H1 (cell line): ENCODE results near the gene POU6F2. TPM values are rescaled to one million over a fixed set of nuclear protein-coding genes. Genes with fewer than 3 reads are reported as not detected.

Experiments used
- CTCF ChIA-PET: fragments of 300-600 bp; sonication (Branson Sonifier 250); formaldehyde crosslinking; loops from one replicate; lab custom pipeline; 2021; ENCODE audit not compliant: partially characterized antibody; lab: Charles Lee
- POLR2A ChIA-PET: fragments of 300-600 bp; sonication (Branson Sonifier 250); formaldehyde crosslinking; loops from one replicate; lab custom pipeline; 2021; ENCODE audit warnings: inconsistent platforms; ENCODE audit not compliant: partially characterized antibody; lab: Charles Lee
- DNase-seq, 2 experiments: peaks; one replicate each; pipeline versions ENCODE4 v3.0.0 to v3.0.0-alpha.2; 2010 to 2022; ENCODE audit warnings: low spot score in 2 of 2, low read depth in 1 of 2, mixed read lengths in 1 of 2
- FAIRE-seq: peaks from 2 replicates; lab custom pipeline; 2011; peaks lifted over from hg19 to GRCh38; lab: Jason Lieb, UNC
- H2AFZ ChIP-seq: 2 replicates; pipeline ENCODE4 v1.8.1; 2012; ENCODE audit warnings: low read length, inconsistent platforms
- H2AK5ac ChIP-seq: 2 replicates; pipeline ENCODE4 v1.6.1; 2013; ENCODE audit warnings: low read depth, low read length
- H2BK120ac ChIP-seq: replicated peaks from 2 replicates; pipeline ENCODE3; 2013; ENCODE audit warnings: low read depth, low read length, inconsistent platforms
- H2BK12ac ChIP-seq: 2 replicates; pipeline ENCODE4 v1.6.1; 2013; ENCODE audit warnings: low read depth, low read length
- H2BK15ac ChIP-seq: 2 replicates; pipeline ENCODE4 v1.6.1; 2013; ENCODE audit warnings: low read length
- H2BK20ac ChIP-seq: 2 replicates; pipeline ENCODE4 v1.6.1; 2013; ENCODE audit warnings: low read length
- H2BK5ac ChIP-seq: 2 replicates; pipeline ENCODE4 v1.6.1; 2013; ENCODE audit warnings: low read depth, low read length
- H3K14ac ChIP-seq: 2 replicates; pipeline ENCODE4 v1.6.1; 2013; ENCODE audit warnings: inconsistent platforms; ENCODE audit not compliant: insufficient read length
- H3K18ac ChIP-seq: 2 replicates; pipeline ENCODE4 v1.6.1; 2013; ENCODE audit warnings: low read length; ENCODE audit errors: extremely low read depth
- H3K23ac ChIP-seq: 2 replicates; pipeline ENCODE4 v1.6.1; 2013; ENCODE audit warnings: inconsistent platforms; ENCODE audit not compliant: insufficient read length
- H3K23me2 ChIP-seq: 2 replicates; pipeline ENCODE4 v1.6.1; 2013; ENCODE audit warnings: low read depth, low read length
- H3K27ac ChIP-seq: 2 replicates; pipeline ENCODE4 v1.6.1; 2011; ENCODE audit warnings: low read depth, low read length, inconsistent platforms
- H3K27me3 ChIP-seq, 4 experiments: replicated peaks in 1 of 4; 1 replicate in 1 of 4; 2 replicates in 3 of 4; pipeline versions ENCODE4 v1.6.1 to v1.8.1; 2011 to 2013; ENCODE audit warnings: low read length in 3 of 4, mild to moderate bottlenecking in 3 of 4, inconsistent platforms in 2 of 4, mixed read lengths in 2 of 4, moderate library complexity in 1 of 4; ENCODE audit not compliant: control insufficient read depth in 3 of 4, insufficient read depth in 3 of 4; ENCODE audit errors: extremely low read depth in 1 of 4
- H3K36me3 ChIP-seq, 4 experiments: 2 replicates each; pipeline versions ENCODE4 v1.6.1 to v1.8.1; 2011 to 2013; ENCODE audit warnings: mild to moderate bottlenecking in 4 of 4, low read length in 3 of 4, moderate library complexity in 2 of 4, control low read depth in 1 of 4, inconsistent platforms in 1 of 4; ENCODE audit not compliant: insufficient read depth in 4 of 4, control insufficient read depth in 2 of 4
- H3K4ac ChIP-seq: replicated peaks from 2 replicates; pipeline ENCODE3; 2013; ENCODE audit warnings: low read length, low read depth, mixed read lengths, inconsistent platforms; ENCODE audit not compliant: insufficient read length
- H3K4me1 ChIP-seq, 4 experiments: replicated peaks in 1 of 4; 1 replicate in 1 of 4; 2 replicates in 3 of 4; pipeline versions ENCODE4 v1.6.1 to v1.8.1; 2011 to 2013; ENCODE audit warnings: low read length in 3 of 4, inconsistent platforms in 2 of 4, mixed read lengths in 1 of 4; ENCODE audit not compliant: insufficient read depth in 4 of 4, control insufficient read depth in 3 of 4
- H3K4me2 ChIP-seq, 2 experiments: 2 replicates each; pipeline versions ENCODE4 v1.6.1 to v1.8.1; 2011 to 2013; ENCODE audit warnings: low read depth in 2 of 2, low read length in 2 of 2, control low read depth in 1 of 2, inconsistent platforms in 1 of 2, mild to moderate bottlenecking in 1 of 2; ENCODE audit not compliant: insufficient read depth in 1 of 2
- H3K4me3 ChIP-seq, 4 experiments: fragments of 200-600, 300-600 bp in 1 of 4; sonication (generic), shearing (Covaris generic), sonication (Bioruptor Twin) in 1 of 4; 2 replicates each; pipeline versions ENCODE4 v1.5.1 to v1.8.1; 2011 to 2016; ENCODE audit warnings: low read length in 4 of 4, low read depth in 3 of 4, control low read depth in 2 of 4, inconsistent platforms in 2 of 4, mild to moderate bottlenecking in 2 of 4, mixed read lengths in 1 of 4, moderate library complexity in 1 of 4; ENCODE audit not compliant: insufficient read depth in 2 of 4; ENCODE audit errors: extremely low read depth in 1 of 4
- H3K56ac ChIP-seq: replicated peaks from 2 replicates; pipeline ENCODE3; 2013; ENCODE audit warnings: low read depth, mild to moderate bottlenecking, mixed read lengths, low read length, inconsistent platforms; ENCODE audit not compliant: insufficient read length
- H3K79me1 ChIP-seq: 2 replicates; pipeline ENCODE4 v1.6.1; 2013; ENCODE audit warnings: low read depth, low read length, control low read depth
- H3K79me2 ChIP-seq, 2 experiments: 2 replicates each; pipeline versions ENCODE4 v1.6.1 to v1.8.1; 2012 to 2013; ENCODE audit warnings: low read length in 2 of 2, mild to moderate bottlenecking in 2 of 2, inconsistent platforms in 1 of 2; ENCODE audit not compliant: insufficient read depth in 2 of 2, control insufficient read depth in 1 of 2
- H3K9ac ChIP-seq, 4 experiments: replicated peaks in 1 of 4; 1 replicate in 1 of 4; 2 replicates in 3 of 4; pipeline versions ENCODE4 v1.6.1 to v1.8.1; 2011 to 2013; ENCODE audit warnings: low read depth in 3 of 4, low read length in 3 of 4, control low read depth in 2 of 4, mild to moderate bottlenecking in 2 of 4, moderate library complexity in 2 of 4, inconsistent platforms in 1 of 4; ENCODE audit errors: extremely low read depth in 1 of 4
- H3K9me3 ChIP-seq, 2 experiments: 2 replicates each; pipeline versions ENCODE4 v1.6.1 to v1.8.1; 2012 to 2013; ENCODE audit warnings: mild to moderate bottlenecking in 2 of 2, moderate library complexity in 2 of 2, control low read depth in 1 of 2, inconsistent platforms in 1 of 2, low read depth in 1 of 2, low read length in 1 of 2, mixed read lengths in 1 of 2; ENCODE audit not compliant: insufficient read depth in 2 of 2
- H4K20me1 ChIP-seq, 2 experiments: replicated peaks in 1 of 2; 2 replicates each; pipeline versions ENCODE3 to v1.8.1; 2011 to 2013; ENCODE audit warnings: inconsistent platforms in 2 of 2, low read length in 2 of 2, mild to moderate bottlenecking in 1 of 2; ENCODE audit not compliant: insufficient read depth in 2 of 2, control insufficient read depth in 1 of 2
- H4K5ac ChIP-seq: 2 replicates; pipeline ENCODE4 v1.6.1; 2013; ENCODE audit warnings: low read length, low read depth, mixed read lengths, inconsistent platforms; ENCODE audit not compliant: insufficient read length
- H4K8ac ChIP-seq: 2 replicates; pipeline ENCODE4 v1.8.0; 2013; ENCODE audit warnings: mild to moderate bottlenecking, moderate library complexity, low read length, inconsistent platforms; ENCODE audit not compliant: insufficient read depth; ENCODE audit errors: extremely low read depth
- H4K91ac ChIP-seq: replicated peaks from 2 replicates; pipeline ENCODE3; 2013; ENCODE audit warnings: low read length, mixed read lengths, inconsistent platforms; ENCODE audit not compliant: insufficient read length
- GTF2F1 ChIP-seq: IDR thresholded peaks from 2 replicates; pipeline ENCODE4 v1.6.1; 2012; ENCODE audit warnings: low read depth, low read length, improper control_type of control experiment, borderline replicate concordance
- NRF1 ChIP-seq: IDR thresholded peaks from 2 replicates; pipeline ENCODE4 v1.6.1; 2011; ENCODE audit warnings: mild to moderate bottlenecking, low read depth, low read length, improper control_type of control experiment
- WGBS, 2 experiments: shearing (Covaris generic) in 1 of 2; methylation state at CpG; one replicate each; pipeline versions ENCODE4 v1.1.6 to v1.1.7; 2013 to 2015; ENCODE audit warnings: low lambda C conversion rate in 2 of 2, mixed read lengths in 2 of 2, inconsistent platforms in 1 of 2, low coverage in 1 of 2, missing lambda C conversion rate in 1 of 2; ENCODE audit not compliant: insufficient replicate concordance in 2 of 2, insufficient coverage in 1 of 2, insufficient read length in 1 of 2; ENCODE audit errors: extremely low coverage in 1 of 2, missing lambda C conversion rate in 1 of 2; 5-methylcytosine and 5-hydroxymethylcytosine counted together
- polyA plus RNA-seq, 7 experiments: library from polyadenylated mRNA; depleted of rRNA in 3 of 7; stranded (reverse) in 5 of 7; unstranded in 2 of 7; fragments of >200 nt in 5 of 7; fragments of 200-250 nt in 2 of 7; gene quantifications; 1 replicate in 5 of 7; 2 replicates in 1 of 7; 4 replicates in 1 of 7; pipeline versions ENCODE4 v1.2.1 to v1.2.3, GENCODE V29; 2011 to 2013; ENCODE audit warnings: missing spikeins in 2 of 7, mixed read lengths in 2 of 7
- total RNA-seq: library from RNA; stranded (reverse); fragmentation: NEBNext Ultra II Directional; extraction: Animal tissue kit (Norgen Biotek cat#: 25700); gene quantifications from 2 replicates; pipeline ENCODE4 v1.2.1, GENCODE V29; 2021

Gene POU6F2
- total and polyA plus RNA-seq, 2 of the 8 experiments (the other 6 are each of a cell fraction or from before 2014, with no cell fraction given) = 1.1 to 2.0 TPM

DNA sequence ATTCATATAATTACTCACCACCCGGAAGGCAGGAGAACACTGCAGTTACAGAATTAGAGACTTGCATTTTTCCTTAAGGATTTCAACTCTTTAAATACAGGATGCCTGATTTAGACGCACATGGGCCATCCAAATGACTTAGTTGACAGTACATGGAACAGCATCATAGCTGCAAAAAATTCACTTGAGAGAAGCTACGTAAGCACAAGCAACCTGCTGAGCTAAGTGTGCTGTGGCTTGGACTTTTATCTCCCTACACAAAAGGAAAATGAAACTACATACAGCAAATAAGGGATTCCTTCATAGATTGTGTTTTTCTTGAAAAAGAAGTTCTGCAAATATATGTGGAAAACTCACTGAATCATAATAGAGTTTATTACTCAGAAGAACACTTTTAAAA is 152.6 kb downstream of the POU6F2 start:
- Histone ChIP-seq H3K79me1 (no peaks in the 10 kb centered on the region), H3K4ac (no peak overlapping the region), H2BK12ac (no peak overlapping the region), H2AK5ac (no peak overlapping the region), H4K5ac (no peak overlapping the region), H3K4me2 (no peak overlapping the region), H2BK120ac (no peak overlapping the region), H2AFZ (no peak overlapping the region), H3K36me3 (no peaks in the 10 kb centered on the region), H3K18ac (no peak overlapping the region), H3K27me3 (no peaks in the 10 kb centered on the region), H4K20me1 (no peaks in the 10 kb centered on the region), H3K79me2 (no peaks in the 10 kb centered on the region), H3K23ac (no peak overlapping the region), H3K9ac (no peak overlapping the region), H3K23me2 (no peaks in the 10 kb centered on the region), H4K8ac (no peak overlapping the region), H3K27ac (no peak overlapping the region), H3K4me3 (no peak overlapping the region), H2BK15ac (no peak overlapping the region), H2BK5ac (no peak overlapping the region), H4K91ac (no peak overlapping the region), H3K14ac (no peak overlapping the region), H3K4me1 (peaks cover 0 to 3% (median 0%) of the 10 kb centered on the region in 4 experiments; a peak in 1 of 7 replicates), H3K9me3 (no peaks in the 10 kb centered on the region), H2BK20ac (no peak overlapping the region), H3K56ac (no peak overlapping the region)
- ChIA-PET POLR2A (no interaction called here), CTCF (interaction anchor here (0.7 kb wide), 1 partner anchor 61 kb away, joined by 4 read pairs; no protein-coding TSS in a partner anchor)
- TF ChIP-seq NRF1 = no peak
- no peak for TF ChIP-seq GTF2F1
- 87% methylated on average over 3 of the region's 3 CpGs; no CpG with 5 or more reads in 1 of the 2 experiments for WGBS, 2 experiments
- FAIRE-seq = no peak
- DNase-seq = no peak
